ENCODE measurements around the gene UBL3. TPM values are rescaled to one million over a fixed set of nuclear protein-coding genes. Genes with fewer than 3 reads are reported as not detected.

The UBL3 gene
- total and polyA plus RNA-seq, 10 donors: 10.2 to 39.1 (median 30.5) TPM

DNA sequence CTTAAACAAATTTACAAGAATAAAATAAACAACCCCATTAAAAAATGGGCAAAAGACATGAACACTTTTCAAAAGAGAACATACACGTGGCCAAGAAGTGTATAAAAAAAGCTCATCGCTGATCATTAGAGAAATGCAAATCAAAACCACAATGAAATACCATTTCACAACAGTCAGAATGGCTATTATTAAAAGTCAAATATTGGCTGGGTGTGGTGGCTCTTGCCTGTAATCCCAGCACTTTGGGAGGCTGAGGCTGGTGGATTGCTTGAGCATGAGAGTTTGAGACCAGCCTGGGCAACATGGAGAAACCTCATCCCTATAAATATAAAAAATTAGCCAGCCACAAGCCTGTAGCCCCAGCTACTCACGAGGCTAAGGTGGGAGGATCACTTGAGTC lies 89.9 kb downstream of the UBL3 start:
- 62 to 75% (median 68%) methylated on average over 3 of the region's 3 CpGs for WGBS, 5 donors
- Histone ChIP-seq H3K9me3 (peaks cover 0 to 15% (median 5%) of the 10 kb centered on the region in 8 donors), H3K27ac (no peak overlapping the region), H3K36me3 (peaks cover 0 to 7% (median 0%) of the 10 kb centered on the region in 6 donors), H3K4me1 (peaks cover 0 to 12% (median 5%) of the 10 kb centered on the region in 6 donors), H3K27me3 (replicated peaks in 1 of 7) (no peaks in the 10 kb centered on the region), H3K4me3 (no peak overlapping the region)
- TF ChIP-seq, protein P1, sequence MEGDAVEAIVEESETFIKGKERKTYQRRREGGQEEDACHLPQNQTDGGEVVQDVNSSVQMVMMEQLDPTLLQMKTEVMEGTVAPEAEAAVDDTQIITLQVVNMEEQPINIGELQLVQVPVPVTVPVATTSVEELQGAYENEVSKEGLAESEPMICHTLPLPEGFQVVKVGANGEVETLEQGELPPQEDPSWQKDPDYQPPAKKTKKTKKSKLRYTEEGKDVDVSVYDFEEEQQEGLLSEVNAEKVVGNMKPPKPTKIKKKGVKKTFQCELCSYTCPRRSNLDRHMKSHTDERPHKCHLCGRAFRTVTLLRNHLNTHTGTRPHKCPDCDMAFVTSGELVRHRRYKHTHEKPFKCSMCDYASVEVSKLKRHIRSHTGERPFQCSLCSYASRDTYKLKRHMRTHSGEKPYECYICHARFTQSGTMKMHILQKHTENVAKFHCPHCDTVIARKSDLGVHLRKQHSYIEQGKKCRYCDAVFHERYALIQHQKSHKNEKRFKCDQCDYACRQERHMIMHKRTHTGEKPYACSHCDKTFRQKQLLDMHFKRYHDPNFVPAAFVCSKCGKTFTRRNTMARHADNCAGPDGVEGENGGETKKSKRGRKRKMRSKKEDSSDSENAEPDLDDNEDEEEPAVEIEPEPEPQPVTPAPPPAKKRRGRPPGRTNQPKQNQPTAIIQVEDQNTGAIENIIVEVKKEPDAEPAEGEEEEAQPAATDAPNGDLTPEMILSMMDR (IDR thresholded peaks at IDR 0.05 in 8 of 11, conservative IDR thresholded peaks at IDR 0.05 in 3 of 11): no peak
- no peak for TF ChIP-seq POLR2A (IDR thresholded peaks at IDR 0.05)
- TF ChIP-seq POLR2AphosphoS5 (IDR thresholded peaks at IDR 0.05): no peak
- no peak for DNase-seq
- intact Hi-C loops (cut with DNase I; ENCODE audit: low total_unique reads): no loop called here

DNA sequence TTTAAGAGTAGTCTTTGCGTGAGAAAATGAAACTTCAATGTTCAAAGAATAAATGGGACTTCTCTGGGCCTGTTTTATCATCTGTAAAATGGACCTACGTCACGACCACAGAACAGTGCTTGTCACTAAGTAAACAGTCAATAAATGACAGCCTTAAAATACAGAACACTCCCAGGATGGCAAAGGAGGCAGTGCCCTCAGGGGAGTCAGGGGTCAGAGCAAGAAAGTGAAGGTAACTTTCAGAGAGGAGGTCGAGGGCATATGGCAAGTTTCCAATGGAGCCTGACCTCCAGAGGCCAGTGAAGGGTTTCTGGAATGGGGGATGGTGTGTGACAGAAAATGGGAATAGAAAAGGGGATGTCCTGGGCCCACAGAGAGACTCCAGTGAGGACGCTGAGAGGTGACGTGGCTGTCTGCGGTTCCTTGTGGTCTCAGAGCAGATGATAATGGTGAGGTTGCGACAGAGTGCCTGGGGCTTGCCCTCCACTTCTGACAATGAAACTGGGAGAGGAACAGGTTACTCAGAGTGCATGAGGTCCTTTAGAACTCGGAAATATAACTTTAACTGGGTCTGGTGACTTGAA lies 91.8 kb downstream of the UBL3 start:
- H3K4me1 ChIP-seq: peaks cover 0 to 12% (median 5%) of the 10 kb centered on the region in 6 donors
- no peaks in the 10 kb centered on the region for H3K27me3 ChIP-seq (replicated peaks in 1 of 7)
- DNase-seq: no peak
- H3K9me3 ChIP-seq: peaks cover 0 to 15% (median 5%) of the 10 kb centered on the region in 8 donors
- H3K4me3 ChIP-seq: no peak overlapping the region
- 34 to 54% (median 50%) methylated on average over 9 of the region's 9 CpGs for WGBS, 5 donors
- peak in 2 of 3 donors; percentile 17 to 38 for TF ChIP-seq POLR2AphosphoS5 (IDR thresholded peaks at IDR 0.05)
- TF ChIP-seq POLR2A (IDR thresholded peaks at IDR 0.05): no peak
- intact Hi-C loops (cut with DNase I; ENCODE audit: low total_unique reads): no loop called here
- peak overlapping the region in 1 of 8 donors; percentile 43 for H3K27ac ChIP-seq
- no peaks in the 10 kb centered on the region for H3K36me3 ChIP-seq

DNA sequence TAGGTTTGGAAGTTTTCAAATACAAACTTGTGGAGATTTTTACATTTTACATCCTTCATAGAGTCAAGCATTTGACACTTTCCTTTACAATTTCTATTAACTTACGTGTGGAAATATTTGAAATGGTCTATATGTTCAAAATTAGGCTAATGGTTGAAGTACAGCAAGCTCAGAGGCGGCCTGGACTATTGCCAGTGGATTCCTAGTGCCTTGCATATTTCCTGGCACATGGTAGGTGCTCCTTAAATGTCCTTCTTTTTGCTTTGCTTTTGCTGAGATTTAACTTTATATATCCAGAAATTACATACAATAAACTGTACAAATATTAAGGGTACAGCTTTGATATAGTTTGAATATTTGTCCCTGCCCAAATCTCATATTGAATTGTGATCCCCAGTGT lies 93.9 kb downstream of the UBL3 start:
- Histone ChIP-seq H3K4me1 (peaks cover 0 to 12% (median 5%) of the 10 kb centered on the region in 6 donors), H3K27ac (no peak overlapping the region), H3K27me3 (replicated peaks in 1 of 7) (no peaks in the 10 kb centered on the region), H3K36me3 (no peaks in the 10 kb centered on the region), H3K4me3 (no peak overlapping the region), H3K9me3 (peaks cover 0 to 15% (median 5%) of the 10 kb centered on the region in 8 donors)
- TF ChIP-seq POLR2A (IDR thresholded peaks at IDR 0.05): no peak
- TF ChIP-seq POLR2AphosphoS5 (IDR thresholded peaks at IDR 0.05): no peak
- TF ChIP-seq, protein P1 (IDR thresholded peaks at IDR 0.05 in 8 of 11, conservative IDR thresholded peaks at IDR 0.05 in 3 of 11): no peak
- WGBS, 5 donors: 76 to 95% (median 87%) methylated on average over 2 of the region's 2 CpGs
- intact Hi-C loops (cut with DNase I; ENCODE audit: low total_unique reads): no loop called here
- no peak for DNase-seq

DNA sequence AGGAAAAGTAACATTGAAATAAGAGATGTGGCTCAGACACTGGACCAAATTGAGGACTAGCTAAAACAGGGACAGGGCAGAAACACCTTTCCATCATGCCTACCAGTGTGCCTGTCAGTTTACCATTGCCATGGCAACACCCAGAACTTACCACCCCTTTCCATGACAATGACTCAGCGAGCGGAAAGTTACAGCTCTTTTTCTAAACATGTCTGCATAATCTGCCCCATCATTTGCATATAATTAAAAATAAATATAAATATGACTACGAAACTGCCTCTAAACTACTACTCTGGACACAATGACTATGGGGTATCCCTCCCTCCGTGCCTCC lies 96.0 kb downstream of the UBL3 start:
- H3K4me3 ChIP-seq: no peak overlapping the region
- intact Hi-C loops (cut with DNase I; ENCODE audit: low total_unique reads): no loop called here
- H3K4me1 ChIP-seq: peaks cover 0 to 12% (median 5%) of the 10 kb centered on the region in 6 donors
- no peak overlapping the region for H3K27ac ChIP-seq
- TF ChIP-seq POLR2AphosphoS5 (IDR thresholded peaks at IDR 0.05): no peak
- no peak for TF ChIP-seq POLR2A (IDR thresholded peaks at IDR 0.05)
- TF ChIP-seq, protein P1 (IDR thresholded peaks at IDR 0.05 in 8 of 11, conservative IDR thresholded peaks at IDR 0.05 in 3 of 11): no peak
- 81 to 93% (median 89%) methylated on average over 4 of the region's 4 CpGs for WGBS, 5 donors
- DNase-seq: no peak
- H3K9me3 ChIP-seq: peaks cover 0 to under 1% (median 0%) of the 10 kb centered on the region in 8 donors
- no peaks in the 10 kb centered on the region for H3K36me3 ChIP-seq
- no peaks in the 10 kb centered on the region for H3K27me3 ChIP-seq (replicated peaks in 1 of 7)
